Fibroblast of lung (primary cell): Measurements from ENCODE around the gene CACNA1H. TPM values are rescaled to one million over a fixed set of nuclear protein-coding genes. Genes with fewer than 3 reads are reported as not detected.

ENCODE experiments used
- DNase-seq, 2 donors: peaks; one replicate each; pipeline versions ENCODE4 v3.0.0 to v3.0.0-alpha.2; 2010; ENCODE audit warnings: low read depth in 2 of 2
- H2AFZ ChIP-seq: 2 replicates; pipeline ENCODE4 v1.5.1; 2012; ENCODE audit warnings: low read length, control low read depth, inconsistent platforms
- H3K27ac ChIP-seq: 2 replicates; pipeline ENCODE4 v1.5.1; 2011; ENCODE audit warnings: low read length, control low read depth; ENCODE audit not compliant: insufficient read depth
- H3K27me3 ChIP-seq: 2 replicates; pipeline ENCODE4 v1.5.1; 2011; ENCODE audit warnings: mild to moderate bottlenecking, low read length; ENCODE audit not compliant: control insufficient read depth, insufficient read depth
- H3K36me3 ChIP-seq: 2 replicates; pipeline ENCODE4 v1.5.1; 2011; ENCODE audit warnings: low read length; ENCODE audit not compliant: control insufficient read depth, insufficient read depth
- H3K4me1 ChIP-seq: 2 replicates; pipeline ENCODE4 v1.5.1; 2011; ENCODE audit warnings: low read length; ENCODE audit not compliant: control insufficient read depth, insufficient read depth; ENCODE audit errors: extremely low read depth
- H3K4me2 ChIP-seq: 2 replicates; pipeline ENCODE4 v1.5.1; 2011; ENCODE audit warnings: low read length, control low read depth; ENCODE audit not compliant: insufficient read depth; ENCODE audit errors: extremely low read depth
- H3K4me3 ChIP-seq, 4 experiments: fragments of 200-600 bp in 1 of 4; sonication (generic) in 1 of 4; replicated peaks in 1 of 4; 2 replicates each; pipeline ENCODE4 v1.5.1; 2011 to 2016; ENCODE audit warnings: low read length in 4 of 4, low read depth in 3 of 4, mild to moderate bottlenecking in 3 of 4, control low read depth in 2 of 4, inconsistent platforms in 1 of 4, mixed read lengths in 1 of 4; ENCODE audit not compliant: insufficient read depth in 1 of 4; ENCODE audit errors: control extremely low read depth in 1 of 4
- H3K79me2 ChIP-seq: 2 replicates; pipeline ENCODE4 v1.5.1; 2012; ENCODE audit warnings: mild to moderate bottlenecking, low read length, inconsistent platforms; ENCODE audit not compliant: control insufficient read depth, insufficient read depth
- H3K9ac ChIP-seq: 2 replicates; pipeline ENCODE4 v1.5.1; 2011; ENCODE audit warnings: mild to moderate bottlenecking, low read length, control low read depth; ENCODE audit not compliant: insufficient read depth
- H3K9me3 ChIP-seq: 2 replicates; pipeline ENCODE4 v1.5.1; 2012; ENCODE audit warnings: low read depth, low read length; ENCODE audit not compliant: control insufficient read depth, insufficient read depth
- H4K20me1 ChIP-seq: 2 replicates; pipeline ENCODE4 v1.5.1; 2011; ENCODE audit warnings: low read length; ENCODE audit not compliant: control insufficient read depth, insufficient read depth; ENCODE audit errors: extremely low read depth
- CTCF ChIP-seq, 2 donors: IDR thresholded peaks in 1 of 2; conservative IDR thresholded peaks in 1 of 2; 1 replicate in 1 of 2; 2 replicates in 1 of 2; pipeline ENCODE4 v1.5.1; 2011 to 2012; ENCODE audit warnings: low read length in 2 of 2, control low read depth in 1 of 2, inconsistent platforms in 1 of 2, low read depth in 1 of 2, mild to moderate bottlenecking in 1 of 2
- EZH2 ChIP-seq: IDR thresholded peaks from 2 replicates; pipeline ENCODE4 v1.5.1; 2012; ENCODE audit warnings: low read length, control low read depth, mild to moderate bottlenecking; ENCODE audit errors: missing control alignments
- polyA plus RNA-seq, 2 donors: library from polyadenylated mRNA; depleted of rRNA in 1 of 2; stranded (reverse) in 1 of 2; unstranded in 1 of 2; fragments of >200 nt; gene quantifications; 2 replicates each; pipeline ENCODE4 v1.2.1, GENCODE V29; 2011 to 2012; ENCODE audit warnings: missing spikeins in 1 of 2
- total RNA-seq: library from RNA; depleted of rRNA; stranded (reverse); fragments of >200 nt; gene quantifications from 2 replicates; pipeline ENCODE4 v1.2.1, GENCODE V29; 2014

Gene CACNA1H
- total and polyA plus RNA-seq, 2 donors (not counting 1 experiment from before 2014, with no cell fraction given) = 1.2 to 10.5 TPM

- H3K27me3 ChIP-seq = no peaks in the 10 kb centered on the region
- no peak overlapping the region for H2AFZ ChIP-seq
- H3K9me3 ChIP-seq = no peaks in the 10 kb centered on the region
- no peak for TF ChIP-seq CTCF (conservative IDR thresholded peaks at IDR 0.05 in 1 of 2, IDR thresholded peaks at IDR 0.05 in 1 of 2; ENCODE audit: low read depth in 1 of 2, low read length in 2 of 2)
- H3K27ac ChIP-seq = no peak overlapping the region
- H3K4me2 ChIP-seq = no peak overlapping the region
- no peaks in the 10 kb centered on the region for H3K4me1 ChIP-seq
- DNase-seq = no peak
- H3K9ac ChIP-seq = no peak overlapping the region
- no peaks in the 10 kb centered on the region for H3K79me2 ChIP-seq
- no peaks in the 10 kb centered on the region for H3K36me3 ChIP-seq
- H3K4me3 ChIP-seq = no peak overlapping the region
- H4K20me1 ChIP-seq = no peaks in the 10 kb centered on the region
These were observed 53.9 kb downstream of the CACNA1H start for GRCh38 chr16:1206786-1207185.

GRCh38 chr16:1208239-1208830, 55.4 kb downstream of the CACNA1H start:
- no peak for DNase-seq
- H3K4me2 ChIP-seq = no peak overlapping the region
- H2AFZ ChIP-seq = no peak overlapping the region
- H3K9me3 ChIP-seq = no peaks in the 10 kb centered on the region
- no peak overlapping the region for H3K27ac ChIP-seq
- no peaks in the 10 kb centered on the region for H3K4me1 ChIP-seq
- H3K79me2 ChIP-seq = no peaks in the 10 kb centered on the region
- H4K20me1 ChIP-seq = no peaks in the 10 kb centered on the region
- no peaks in the 10 kb centered on the region for H3K36me3 ChIP-seq
- no peak overlapping the region for H3K9ac ChIP-seq
- no peak overlapping the region for H3K4me3 ChIP-seq
- H3K27me3 ChIP-seq = no peaks in the 10 kb centered on the region
- TF ChIP-seq EZH2 (no peak), CTCF (conservative IDR thresholded peaks at IDR 0.05 in 1 of 2, IDR thresholded peaks at IDR 0.05 in 1 of 2; ENCODE audit: low read depth in 1 of 2, low read length in 2 of 2) (no peak)

- no peak overlapping the region for H3K4me3 ChIP-seq
- no peak for DNase-seq
- H3K4me2 ChIP-seq = no peak overlapping the region
- TF ChIP-seq EZH2 (no peak), CTCF (conservative IDR thresholded peaks at IDR 0.05 in 1 of 2, IDR thresholded peaks at IDR 0.05 in 1 of 2; ENCODE audit: low read depth in 1 of 2, low read length in 2 of 2) (no peak)
- H3K9me3 ChIP-seq = no peaks in the 10 kb centered on the region
- no peak overlapping the region for H2AFZ ChIP-seq
- no peaks in the 10 kb centered on the region for H3K79me2 ChIP-seq
- H3K27ac ChIP-seq = no peak overlapping the region
- no peaks in the 10 kb centered on the region for H3K4me1 ChIP-seq
- H3K27me3 ChIP-seq = no peaks in the 10 kb centered on the region
- H3K36me3 ChIP-seq = no peaks in the 10 kb centered on the region
- no peak overlapping the region for H3K9ac ChIP-seq
- no peaks in the 10 kb centered on the region for H4K20me1 ChIP-seq
These were observed 56.2 kb downstream of the CACNA1H start for GRCh38 chr16:1209081-1209480.
